ENCODE results near the gene UBE2M. TPM values are rescaled to one million over a fixed set of nuclear protein-coding genes. Genes with fewer than 3 reads are reported as not detected.

UBE2M gene
- total and polyA plus RNA-seq, 4 donors, result 25.9 to 60.7 (median 55.7) TPM

- Histone ChIP-seq H3K27me3 (ENCODE audit: control insufficient read depth in 3 of 3, insufficient read depth in 3 of 3, low read length in 2 of 3) (no peaks in the 10 kb centered on the region), H3K36me3 (ENCODE audit: control insufficient read depth in 4 of 4, insufficient read depth in 4 of 4, low read length in 4 of 4) (peaks cover 0 to 31% (median 27%) of the 10 kb centered on the region in 4 donors), H3K27ac (ENCODE audit: low read depth in 1 of 2, low read length in 1 of 2) (peak overlapping the region; percentile 82 to 93), H3K4me1 (ENCODE audit: control insufficient read depth in 5 of 5, insufficient read depth in 5 of 5, low read length in 5 of 5) (peaks cover 9 to 40% (median 16%) of the 10 kb centered on the region in 5 donors), H3K9ac (ENCODE audit: insufficient read depth in 1 of 2, low read length in 2 of 2) (peak overlapping the region; percentile 83 to 90), H3K4me3 (no peak overlapping the region), H3K9me3 (ENCODE audit: control insufficient read depth in 4 of 4, insufficient read depth in 3 of 4, low read length in 3 of 4) (no peaks in the 10 kb centered on the region)
- DNase-seq (no peak), ATAC-seq (ENCODE audit: insufficient read depth, low FRiP score) (no peak)
- WGBS, 2 donors, result 47% methylated on average over 4 of the region's 4 CpGs
- TF ChIP-seq CTCF (IDR thresholded peaks at IDR 0.05; ENCODE audit: control extremely low read depth, extremely low read depth), result no peak
Observed at GRCh38 chr19:58555369-58555885, 3.0 kb downstream of the UBE2M start.

GRCh38 chr19:58554494-58555368 lies 3.7 kb downstream of the UBE2M start, which contains the start of gene CHMP2A:
Gene CHMP2A, minus strand, starts transcription at chr19:58555105. Its CDS starts 893 bp downstream, at chr19:58554212.
- Histone ChIP-seq H3K36me3 (ENCODE audit: control insufficient read depth in 4 of 4, insufficient read depth in 4 of 4, low read length in 4 of 4) (peaks cover 4 to 38% (median 32%) of the 10 kb centered on the region in 4 donors), H3K4me1 (ENCODE audit: control insufficient read depth in 5 of 5, insufficient read depth in 5 of 5, low read length in 5 of 5) (peaks cover 8 to 35% (median 12%) of the 10 kb centered on the region in 5 donors)
- ATAC-seq (ENCODE audit: insufficient read depth, low FRiP score), result peak; percentile 14

GRCh38 chr19:58553799-58554493 lies 4.5 kb downstream of the UBE2M start:
- peaks cover 7 to 32% (median 9%) of the 10 kb centered on the region in 5 donors for H3K4me1 ChIP-seq (ENCODE audit: control insufficient read depth in 5 of 5, insufficient read depth in 5 of 5, low read length in 5 of 5)
- H3K4me3 ChIP-seq, result peak overlapping the region; percentile 74
- no peaks in the 10 kb centered on the region for H3K27me3 ChIP-seq (ENCODE audit: control insufficient read depth in 3 of 3, insufficient read depth in 3 of 3, low read length in 2 of 3)
- H3K9ac ChIP-seq (ENCODE audit: insufficient read depth in 1 of 2, low read length in 2 of 2), result peak overlapping the region; percentile 83 to 95
- TF ChIP-seq CTCF (IDR thresholded peaks at IDR 0.05; ENCODE audit: control extremely low read depth, extremely low read depth), result no peak
- peak overlapping the region; percentile 82 to 93 for H3K27ac ChIP-seq (ENCODE audit: low read depth in 1 of 2, low read length in 1 of 2)
- H3K9me3 ChIP-seq (ENCODE audit: control insufficient read depth in 4 of 4, insufficient read depth in 3 of 4, low read length in 3 of 4), result peaks cover 0 to 2% (median 0%) of the 10 kb centered on the region in 4 donors
- peaks cover 5 to 46% (median 40%) of the 10 kb centered on the region in 4 donors for H3K36me3 ChIP-seq (ENCODE audit: control insufficient read depth in 4 of 4, insufficient read depth in 4 of 4, low read length in 4 of 4)
- DNase-seq (peak in 1 of 3 donors; percentile 40), ATAC-seq (ENCODE audit: insufficient read depth, low FRiP score) (no peak)
- WGBS, 2 donors, result 34 to 40% methylated on average over 18 of the region's 18 CpGs

More at GRCh38 chr19:58554494-58555368, 3.7 kb downstream of the UBE2M start, which contains the start of gene CHMP2A:
- H3K4me3 ChIP-seq, result peak within 1 kb of the TSS; percentile 74
- WGBS, 2 donors, result 1% methylated on average over 69 of the region's 69 CpGs
- no peaks in the 10 kb centered on the region for H3K27me3 ChIP-seq (ENCODE audit: control insufficient read depth in 3 of 3, insufficient read depth in 3 of 3, low read length in 2 of 3)
- peak within 1 kb of the TSS; percentile 83 to 95 for H3K9ac ChIP-seq (ENCODE audit: insufficient read depth in 1 of 2, low read length in 2 of 2)
- no peak for TF ChIP-seq CTCF (IDR thresholded peaks at IDR 0.05; ENCODE audit: control extremely low read depth, extremely low read depth)
- peak within 1 kb of the TSS; percentile 82 to 93 for H3K27ac ChIP-seq (ENCODE audit: low read depth in 1 of 2, low read length in 1 of 2)
- no peaks in the 10 kb centered on the region for H3K9me3 ChIP-seq (ENCODE audit: control insufficient read depth in 4 of 4, insufficient read depth in 3 of 4, low read length in 3 of 4)
- DNase-seq, result peak; percentile 97 to 99 (median 98)

All from lung (tissue), 12 donors.